Neuron (in vitro differentiated cells): ENCODE results near the gene AP1G2.

Source experiments
- H2AFZ ChIP-seq: one replicate; pipeline ENCODE4 v1.6.1; 2013; ENCODE audit warnings: low read depth, mild to moderate bottlenecking, inconsistent platforms, low read length, moderate library complexity
- H3K27me3 ChIP-seq: one replicate; pipeline ENCODE4 v1.6.1; 2013; ENCODE audit warnings: low read length; ENCODE audit not compliant: insufficient read depth
- H3K36me3 ChIP-seq: one replicate; pipeline ENCODE4 v1.6.1; 2013; ENCODE audit warnings: low read length; ENCODE audit not compliant: insufficient read depth
- H3K4me1 ChIP-seq: one replicate; pipeline ENCODE4 v1.6.1; 2013; ENCODE audit warnings: low read length; ENCODE audit not compliant: insufficient read depth
- H3K4me3 ChIP-seq: 2 replicates; pipeline ENCODE4 v1.5.1; 2013; ENCODE audit warnings: mild to moderate bottlenecking, low read length, moderate library complexity
- H3K9me3 ChIP-seq: one replicate; pipeline ENCODE4 v1.6.1; 2013; ENCODE audit warnings: low read length

The AP1G2 gene

DNA sequence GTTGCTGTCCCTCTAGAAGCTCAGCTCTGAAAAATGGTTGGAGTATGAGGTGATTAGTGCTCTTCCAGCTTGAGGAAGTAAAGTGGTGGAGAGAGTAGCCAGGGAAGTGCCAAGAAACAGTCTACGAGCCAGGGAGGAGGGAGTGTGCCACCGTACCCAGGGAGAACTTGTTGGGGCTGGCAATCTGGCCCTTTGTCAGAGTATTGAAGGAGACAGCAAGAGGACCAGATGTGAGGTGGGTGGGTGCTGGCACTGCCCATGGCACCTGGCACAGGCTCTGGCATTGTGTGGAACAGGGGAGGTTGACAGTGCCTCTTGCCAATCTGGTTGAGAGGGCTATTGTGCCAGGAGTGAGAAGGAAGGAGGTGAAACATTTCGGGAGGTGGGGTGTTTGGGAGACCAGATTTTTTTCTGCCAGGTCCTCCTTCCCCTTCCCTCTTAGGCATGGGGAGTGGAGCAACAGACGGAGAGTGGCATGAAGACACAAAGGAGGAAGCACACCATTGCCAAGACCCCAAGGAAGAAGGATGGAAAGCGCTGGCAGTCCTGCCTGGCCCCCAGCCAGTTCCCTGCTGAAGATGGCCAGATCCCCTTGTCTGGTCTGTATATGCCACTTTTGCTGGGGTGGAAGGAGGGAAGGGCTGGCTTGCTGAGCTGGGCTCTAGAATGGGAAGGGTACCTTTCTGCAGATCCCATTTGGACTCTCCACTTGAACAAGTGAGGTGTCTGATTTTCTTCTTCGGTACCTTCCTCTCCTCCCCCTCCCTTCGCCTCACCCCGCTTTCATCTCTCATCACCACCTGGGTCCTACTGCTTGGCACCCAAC, 53.6 kb downstream of the AP1G2 start:
- Histone ChIP-seq H3K9me3 (no peaks in the 10 kb centered on the region), H3K36me3 (no peaks in the 10 kb centered on the region), H3K27me3 (no peaks in the 10 kb centered on the region), H2AFZ (no peak overlapping the region), H3K4me3 (no peak overlapping the region), H3K4me1 (no peaks in the 10 kb centered on the region)

- Histone ChIP-seq H2AFZ (no peak overlapping the region), H3K4me1 (no peaks in the 10 kb centered on the region), H3K9me3 (no peaks in the 10 kb centered on the region), H3K27me3 (no peaks in the 10 kb centered on the region), H3K4me3 (no peak overlapping the region), H3K36me3 (no peaks in the 10 kb centered on the region)
Observed at GRCh38 chr14:23513005-23513817, 54.4 kb downstream of the AP1G2 start.

- H3K27me3 ChIP-seq, result no peaks in the 10 kb centered on the region
- H3K36me3 ChIP-seq, result no peaks in the 10 kb centered on the region
- no peaks in the 10 kb centered on the region for H3K9me3 ChIP-seq
- H3K4me3 ChIP-seq, result no peak overlapping the region
- H2AFZ ChIP-seq, result no peak overlapping the region
- H3K4me1 ChIP-seq, result no peaks in the 10 kb centered on the region
Observed at GRCh38 chr14:23512156-23512555, 55.4 kb downstream of the AP1G2 start.
